H1 (cell line): ENCODE results near the gene RMND5B. TPM values are rescaled to one million over a fixed set of nuclear protein-coding genes. Genes with fewer than 3 reads are reported as not detected.

ENCODE experiments used
- CTCF ChIA-PET: fragments of 300-600 bp; sonication (Branson Sonifier 250); formaldehyde crosslinking; loops from one replicate; lab custom pipeline; 2021; ENCODE audit not compliant: partially characterized antibody; lab: Charles Lee
- POLR2A ChIA-PET: fragments of 300-600 bp; sonication (Branson Sonifier 250); formaldehyde crosslinking; loops from one replicate; lab custom pipeline; 2021; ENCODE audit warnings: inconsistent platforms; ENCODE audit not compliant: partially characterized antibody; lab: Charles Lee
- DNase-seq, 2 experiments: peaks; one replicate each; pipeline versions ENCODE4 v3.0.0 to v3.0.0-alpha.2; 2010 to 2022; ENCODE audit warnings: low spot score in 2 of 2, low read depth in 1 of 2, mixed read lengths in 1 of 2
- FAIRE-seq: peaks from 2 replicates; lab custom pipeline; 2011; peaks lifted over from hg19 to GRCh38; lab: Jason Lieb, UNC
- H2AFZ ChIP-seq: 2 replicates; pipeline ENCODE4 v1.8.1; 2012; ENCODE audit warnings: low read length, inconsistent platforms
- H2AK5ac ChIP-seq: 2 replicates; pipeline ENCODE4 v1.6.1; 2013; ENCODE audit warnings: low read depth, low read length
- H2BK120ac ChIP-seq: replicated peaks from 2 replicates; pipeline ENCODE3; 2013; ENCODE audit warnings: low read depth, low read length, inconsistent platforms
- H2BK12ac ChIP-seq: 2 replicates; pipeline ENCODE4 v1.6.1; 2013; ENCODE audit warnings: low read depth, low read length
- H2BK15ac ChIP-seq: 2 replicates; pipeline ENCODE4 v1.6.1; 2013; ENCODE audit warnings: low read length
- H2BK20ac ChIP-seq: 2 replicates; pipeline ENCODE4 v1.6.1; 2013; ENCODE audit warnings: low read length
- H2BK5ac ChIP-seq: 2 replicates; pipeline ENCODE4 v1.6.1; 2013; ENCODE audit warnings: low read depth, low read length
- H3K14ac ChIP-seq: 2 replicates; pipeline ENCODE4 v1.6.1; 2013; ENCODE audit warnings: inconsistent platforms; ENCODE audit not compliant: insufficient read length
- H3K18ac ChIP-seq: 2 replicates; pipeline ENCODE4 v1.6.1; 2013; ENCODE audit warnings: low read length; ENCODE audit errors: extremely low read depth
- H3K23ac ChIP-seq: 2 replicates; pipeline ENCODE4 v1.6.1; 2013; ENCODE audit warnings: inconsistent platforms; ENCODE audit not compliant: insufficient read length
- H3K23me2 ChIP-seq: 2 replicates; pipeline ENCODE4 v1.6.1; 2013; ENCODE audit warnings: low read depth, low read length
- H3K27ac ChIP-seq: 2 replicates; pipeline ENCODE4 v1.6.1; 2011; ENCODE audit warnings: low read depth, low read length, inconsistent platforms
- H3K27me3 ChIP-seq, 4 experiments: replicated peaks in 1 of 4; 1 replicate in 1 of 4; 2 replicates in 3 of 4; pipeline versions ENCODE4 v1.6.1 to v1.8.1; 2011 to 2013; ENCODE audit warnings: low read length in 3 of 4, mild to moderate bottlenecking in 3 of 4, inconsistent platforms in 2 of 4, mixed read lengths in 2 of 4, moderate library complexity in 1 of 4; ENCODE audit not compliant: control insufficient read depth in 3 of 4, insufficient read depth in 3 of 4; ENCODE audit errors: extremely low read depth in 1 of 4
- H3K36me3 ChIP-seq, 4 experiments: 2 replicates each; pipeline versions ENCODE4 v1.6.1 to v1.8.1; 2011 to 2013; ENCODE audit warnings: mild to moderate bottlenecking in 4 of 4, low read length in 3 of 4, moderate library complexity in 2 of 4, control low read depth in 1 of 4, inconsistent platforms in 1 of 4; ENCODE audit not compliant: insufficient read depth in 4 of 4, control insufficient read depth in 2 of 4
- H3K4ac ChIP-seq: replicated peaks from 2 replicates; pipeline ENCODE3; 2013; ENCODE audit warnings: low read length, low read depth, mixed read lengths, inconsistent platforms; ENCODE audit not compliant: insufficient read length
- H3K4me1 ChIP-seq, 4 experiments: replicated peaks in 1 of 4; 1 replicate in 1 of 4; 2 replicates in 3 of 4; pipeline versions ENCODE4 v1.6.1 to v1.8.1; 2011 to 2013; ENCODE audit warnings: low read length in 3 of 4, inconsistent platforms in 2 of 4, mixed read lengths in 1 of 4; ENCODE audit not compliant: insufficient read depth in 4 of 4, control insufficient read depth in 3 of 4
- H3K4me2 ChIP-seq, 2 experiments: 2 replicates each; pipeline versions ENCODE4 v1.6.1 to v1.8.1; 2011 to 2013; ENCODE audit warnings: low read depth in 2 of 2, low read length in 2 of 2, control low read depth in 1 of 2, inconsistent platforms in 1 of 2, mild to moderate bottlenecking in 1 of 2; ENCODE audit not compliant: insufficient read depth in 1 of 2
- H3K4me3 ChIP-seq, 4 experiments: fragments of 200-600, 300-600 bp in 1 of 4; sonication (generic), shearing (Covaris generic), sonication (Bioruptor Twin) in 1 of 4; 2 replicates each; pipeline versions ENCODE4 v1.5.1 to v1.8.1; 2011 to 2016; ENCODE audit warnings: low read length in 4 of 4, low read depth in 3 of 4, control low read depth in 2 of 4, inconsistent platforms in 2 of 4, mild to moderate bottlenecking in 2 of 4, mixed read lengths in 1 of 4, moderate library complexity in 1 of 4; ENCODE audit not compliant: insufficient read depth in 2 of 4; ENCODE audit errors: extremely low read depth in 1 of 4
- H3K56ac ChIP-seq: replicated peaks from 2 replicates; pipeline ENCODE3; 2013; ENCODE audit warnings: low read depth, mild to moderate bottlenecking, mixed read lengths, low read length, inconsistent platforms; ENCODE audit not compliant: insufficient read length
- H3K79me1 ChIP-seq: 2 replicates; pipeline ENCODE4 v1.6.1; 2013; ENCODE audit warnings: low read depth, low read length, control low read depth
- H3K79me2 ChIP-seq, 2 experiments: 2 replicates each; pipeline versions ENCODE4 v1.6.1 to v1.8.1; 2012 to 2013; ENCODE audit warnings: low read length in 2 of 2, mild to moderate bottlenecking in 2 of 2, inconsistent platforms in 1 of 2; ENCODE audit not compliant: insufficient read depth in 2 of 2, control insufficient read depth in 1 of 2
- H3K9ac ChIP-seq, 4 experiments: replicated peaks in 1 of 4; 1 replicate in 1 of 4; 2 replicates in 3 of 4; pipeline versions ENCODE4 v1.6.1 to v1.8.1; 2011 to 2013; ENCODE audit warnings: low read depth in 3 of 4, low read length in 3 of 4, control low read depth in 2 of 4, mild to moderate bottlenecking in 2 of 4, moderate library complexity in 2 of 4, inconsistent platforms in 1 of 4; ENCODE audit errors: extremely low read depth in 1 of 4
- H3K9me3 ChIP-seq, 2 experiments: 2 replicates each; pipeline versions ENCODE4 v1.6.1 to v1.8.1; 2012 to 2013; ENCODE audit warnings: mild to moderate bottlenecking in 2 of 2, moderate library complexity in 2 of 2, control low read depth in 1 of 2, inconsistent platforms in 1 of 2, low read depth in 1 of 2, low read length in 1 of 2, mixed read lengths in 1 of 2; ENCODE audit not compliant: insufficient read depth in 2 of 2
- H4K20me1 ChIP-seq, 2 experiments: replicated peaks in 1 of 2; 2 replicates each; pipeline versions ENCODE3 to v1.8.1; 2011 to 2013; ENCODE audit warnings: inconsistent platforms in 2 of 2, low read length in 2 of 2, mild to moderate bottlenecking in 1 of 2; ENCODE audit not compliant: insufficient read depth in 2 of 2, control insufficient read depth in 1 of 2
- H4K5ac ChIP-seq: 2 replicates; pipeline ENCODE4 v1.6.1; 2013; ENCODE audit warnings: low read length, low read depth, mixed read lengths, inconsistent platforms; ENCODE audit not compliant: insufficient read length
- H4K8ac ChIP-seq: 2 replicates; pipeline ENCODE4 v1.8.0; 2013; ENCODE audit warnings: mild to moderate bottlenecking, moderate library complexity, low read length, inconsistent platforms; ENCODE audit not compliant: insufficient read depth; ENCODE audit errors: extremely low read depth
- H4K91ac ChIP-seq: replicated peaks from 2 replicates; pipeline ENCODE3; 2013; ENCODE audit warnings: low read length, mixed read lengths, inconsistent platforms; ENCODE audit not compliant: insufficient read length
- WGBS, 2 experiments: shearing (Covaris generic) in 1 of 2; methylation state at CpG; one replicate each; pipeline versions ENCODE4 v1.1.6 to v1.1.7; 2013 to 2015; ENCODE audit warnings: low lambda C conversion rate in 2 of 2, mixed read lengths in 2 of 2, inconsistent platforms in 1 of 2, low coverage in 1 of 2, missing lambda C conversion rate in 1 of 2; ENCODE audit not compliant: insufficient replicate concordance in 2 of 2, insufficient coverage in 1 of 2, insufficient read length in 1 of 2; ENCODE audit errors: extremely low coverage in 1 of 2, missing lambda C conversion rate in 1 of 2; 5-methylcytosine and 5-hydroxymethylcytosine counted together
- polyA plus RNA-seq, 7 experiments: library from polyadenylated mRNA; depleted of rRNA in 3 of 7; stranded (reverse) in 5 of 7; unstranded in 2 of 7; fragments of >200 nt in 5 of 7; fragments of 200-250 nt in 2 of 7; gene quantifications; 1 replicate in 5 of 7; 2 replicates in 1 of 7; 4 replicates in 1 of 7; pipeline versions ENCODE4 v1.2.1 to v1.2.3, GENCODE V29; 2011 to 2013; ENCODE audit warnings: missing spikeins in 2 of 7, mixed read lengths in 2 of 7
- total RNA-seq: library from RNA; stranded (reverse); fragmentation: NEBNext Ultra II Directional; extraction: Animal tissue kit (Norgen Biotek cat#: 25700); gene quantifications from 2 replicates; pipeline ENCODE4 v1.2.1, GENCODE V29; 2021

RMND5B gene
- total and polyA plus RNA-seq, 2 of the 8 experiments (the other 6 are each of a cell fraction or from before 2014, with no cell fraction given) = 75.9 to 90.2 TPM

GRCh38 chr5:178141550-178141949 lies 10.7 kb downstream of the RMND5B start:
- Histone ChIP-seq H3K4me3 (no peak overlapping the region), H3K9ac (no peak overlapping the region), H3K4me1 (peaks cover 0 to 2% (median 0%) of the 10 kb centered on the region in 4 experiments; a peak in 3 of 7 replicates), H3K27me3 (no peaks in the 10 kb centered on the region), H3K27ac (no peak overlapping the region), H2BK120ac (no peak overlapping the region), H3K4ac (no peak overlapping the region), H3K9me3 (no peaks in the 10 kb centered on the region), H3K79me1 (peaks cover 5% of the 10 kb centered on the region; the same call in 1 of the 2 replicates), H3K14ac (no peak overlapping the region), H3K23me2 (no peaks in the 10 kb centered on the region), H3K79me2 (peaks cover 0 to 5% of the 10 kb centered on the region in 2 experiments; a peak in 1 of 4 replicates), H4K91ac (no peak overlapping the region), H2BK15ac (no peak overlapping the region), H2BK12ac (no peak overlapping the region), H3K23ac (no peak overlapping the region), H2BK20ac (no peak overlapping the region), H2AFZ (no peak overlapping the region), H3K4me2 (no peak overlapping the region), H4K8ac (no peak overlapping the region), H3K18ac (no peak overlapping the region), H2AK5ac (no peak overlapping the region), H2BK5ac (no peak overlapping the region), H4K5ac (no peak overlapping the region), H4K20me1 (peaks cover 3 to 22% of the 10 kb centered on the region in 2 experiments), H3K36me3 (peaks cover 10 to 76% (median 41%) of the 10 kb centered on the region in 4 experiments), H3K56ac (no peak overlapping the region)
- WGBS, 2 experiments = 95% methylated on average over 4 of the region's 4 CpGs; no CpG with 5 or more reads in 1 of the 2 experiments
- FAIRE-seq (no peak), DNase-seq (no peak)
- ChIA-PET POLR2A (interaction anchor here (1.0 to 40.7 kb wide), 7 partner anchors 7 to 63 kb away, joined by 3 to 1250 read pairs (median 16); partner anchors contain the start of genes HNRNPAB, N4BP3, NHP2 and RMND5B), CTCF (interaction anchor here (0.7 to 24.6 kb wide), 4 partner anchors 10 to 86 kb away, joined by 3 to 515 read pairs (median 6); no protein-coding TSS in a partner anchor)
